A549 treated with RU486 at 1 μM for 4 hours (cell line): ENCODE results near the gene KLHL33. TPM values are rescaled to one million over a fixed set of nuclear protein-coding genes. Genes with fewer than 3 reads are reported as not detected.

Source experiments
- total RNA-seq: library from RNA; stranded (reverse); fragments of 200-300 nt; extraction: Qiagen RNA extraction; gene quantifications from 5 replicates; pipeline ENCODE4 v1.2.3, GENCODE V29; 2022; ENCODE audit warnings: low read depth

KLHL33 gene, protein sequence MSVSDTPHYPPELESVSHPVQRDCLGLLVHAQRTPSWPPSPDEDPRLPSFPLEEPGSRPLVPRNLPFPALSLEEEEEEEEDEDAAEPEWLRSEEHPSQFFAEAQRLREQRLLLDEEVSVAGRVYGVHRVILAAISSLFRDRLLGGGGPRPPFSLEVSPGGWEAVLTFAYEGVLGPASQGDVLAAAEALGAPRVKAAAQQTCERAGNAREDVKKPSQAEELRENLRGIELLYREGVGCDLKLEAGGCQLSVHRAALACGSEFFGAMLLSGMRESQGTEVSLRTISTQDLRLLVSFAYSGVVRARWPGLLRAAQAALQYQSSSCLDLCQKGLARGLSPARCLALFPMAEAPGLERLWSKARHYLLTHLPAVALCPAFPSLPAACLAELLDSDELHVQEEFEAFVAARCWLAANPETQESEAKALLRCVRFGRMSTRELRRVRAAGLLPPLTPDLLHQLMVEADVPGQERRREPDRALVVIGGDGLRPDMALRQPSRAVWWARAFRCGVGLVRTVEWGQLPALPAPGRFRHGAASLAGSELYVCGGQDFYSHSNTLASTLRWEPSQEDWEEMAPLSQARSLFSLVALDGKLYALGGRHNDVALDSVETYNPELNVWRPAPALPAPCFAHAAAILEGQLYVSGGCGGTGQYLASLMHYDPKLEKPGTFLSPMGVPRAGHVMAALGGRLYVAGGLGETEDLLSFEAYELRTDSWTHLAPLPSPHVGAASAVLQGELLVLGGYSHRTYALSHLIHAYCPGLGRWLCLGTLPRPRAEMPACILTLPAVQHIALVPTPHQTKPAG
- total RNA-seq, result not detected in 5 replicates

DNA sequence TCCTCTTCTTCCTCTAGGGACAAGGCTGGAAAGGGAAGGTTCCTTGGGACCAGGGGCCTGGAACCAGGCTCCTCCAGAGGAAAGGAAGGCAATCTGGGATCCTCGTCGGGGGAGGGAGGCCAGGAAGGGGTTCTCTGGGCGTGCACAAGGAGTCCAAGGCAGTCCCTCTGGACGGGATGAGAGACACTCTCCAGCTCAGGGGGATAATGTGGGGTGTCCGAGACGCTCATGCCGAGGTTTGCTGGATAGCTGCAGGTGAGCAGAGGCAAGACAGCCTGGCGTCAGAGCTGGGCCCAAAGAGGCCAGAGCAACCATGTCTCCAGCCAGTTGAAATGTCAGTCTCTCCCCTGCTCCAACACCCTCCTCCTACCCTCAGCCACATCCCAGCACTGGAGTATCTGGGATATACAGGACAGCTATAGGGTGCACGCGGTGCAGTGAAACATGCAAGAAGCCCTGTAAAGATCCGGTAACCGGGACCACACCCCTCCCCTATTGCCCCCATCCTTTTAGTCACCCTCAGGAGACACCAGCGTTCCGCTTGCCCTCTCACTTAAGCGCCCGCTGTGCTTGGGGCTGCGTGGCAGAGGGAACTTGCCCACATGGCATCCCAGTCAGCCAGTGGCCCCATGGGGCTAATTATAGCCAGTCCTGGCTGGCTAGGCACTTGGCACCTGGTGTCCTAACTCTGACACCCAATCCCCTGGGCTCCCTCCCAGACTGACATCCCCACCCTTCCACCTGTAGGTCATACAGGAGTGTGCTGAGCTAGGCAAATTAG lies at the start of gene KLHL33:
KLHL33 (minus strand) TSS at position 585 of the 781 bp plus-strand sequence; CDS start at position 230, 355 bp downstream.

DNA sequence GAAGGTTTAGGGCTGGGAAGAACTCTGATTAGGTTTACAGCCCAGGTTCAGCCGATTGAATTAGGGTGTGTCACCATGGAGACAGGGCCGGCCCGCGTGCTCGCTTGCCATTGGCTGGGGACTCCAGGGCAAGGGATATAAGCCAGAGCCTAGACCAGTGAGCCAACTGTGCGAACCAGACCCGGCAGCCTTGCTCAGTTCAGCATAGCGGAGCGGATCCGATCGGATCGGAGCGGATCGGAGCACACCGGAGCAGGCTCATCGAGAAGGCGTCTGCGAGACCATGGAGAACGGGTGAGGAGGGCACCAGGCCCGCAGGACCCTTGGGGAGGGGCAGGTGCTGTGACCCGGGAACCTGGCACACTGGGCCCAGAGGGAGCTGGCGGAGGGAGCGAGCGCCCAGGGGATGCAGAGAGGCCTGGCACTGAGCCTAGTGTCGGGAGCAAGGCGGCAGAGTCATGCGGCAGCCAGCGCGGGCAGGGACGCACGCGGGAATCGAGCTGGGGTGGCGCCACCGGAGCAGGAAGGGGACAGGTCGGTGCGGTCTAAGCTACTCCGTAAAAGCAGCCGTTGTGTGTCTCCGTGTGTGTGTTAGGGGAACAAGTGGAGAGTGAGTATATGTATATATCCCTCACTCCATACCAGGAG lies 33.4 kb upstream of the KLHL33 start, which contains the start of gene PNP:
PNP (plus strand) TSS at position 165 of the 648 bp plus-strand sequence; CDS start at position 284, 119 bp downstream.

DNA sequence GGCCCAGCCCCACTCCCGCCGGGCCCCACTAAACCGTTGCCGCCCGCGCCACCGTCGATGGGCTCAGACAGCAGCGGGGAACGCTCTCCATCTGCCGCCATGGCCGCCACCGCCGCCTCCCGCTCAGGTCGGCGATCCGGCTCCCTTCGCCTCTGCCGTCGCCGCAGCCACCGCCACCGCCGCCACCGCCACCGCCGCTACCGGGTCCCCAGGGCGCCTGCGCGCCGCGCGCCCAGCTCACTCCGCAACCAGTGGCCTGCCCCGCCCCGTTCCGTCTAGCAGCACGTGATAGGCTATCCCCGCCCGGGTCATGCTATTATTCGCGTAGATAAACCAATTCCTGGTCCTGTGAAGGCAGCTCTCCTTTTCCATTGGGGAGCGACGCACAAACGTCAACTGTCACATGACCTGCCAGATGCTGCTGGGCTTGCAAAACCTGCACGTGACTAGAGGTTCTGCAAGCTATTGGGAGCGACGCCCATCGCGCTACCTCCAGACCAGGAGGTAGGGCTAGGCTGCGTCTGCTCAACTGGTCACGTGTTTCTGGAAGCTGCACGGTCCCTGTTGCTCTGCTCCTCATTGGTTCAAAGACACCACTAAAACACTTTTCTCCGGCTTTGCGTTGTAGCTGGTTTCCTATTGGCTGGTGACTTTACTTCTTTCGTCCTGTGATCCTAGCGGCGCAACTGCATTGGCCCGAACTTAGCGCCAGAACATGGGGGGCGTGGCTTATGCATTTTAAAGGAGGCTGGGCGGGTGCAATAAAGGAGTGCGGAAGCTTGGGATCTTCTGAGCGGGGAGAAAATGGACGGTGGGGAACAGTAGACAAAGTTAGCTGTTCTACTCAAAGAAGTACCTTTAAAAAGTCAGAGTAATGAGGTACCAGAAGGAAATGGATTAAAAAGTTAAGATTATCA lies 25.5 kb upstream of the KLHL33 start, which contains the start of gene PIP4P1:
PIP4P1 (minus strand) TSS at position 210 of the 917 bp plus-strand sequence; CDS start at position 101, 109 bp downstream.

DNA sequence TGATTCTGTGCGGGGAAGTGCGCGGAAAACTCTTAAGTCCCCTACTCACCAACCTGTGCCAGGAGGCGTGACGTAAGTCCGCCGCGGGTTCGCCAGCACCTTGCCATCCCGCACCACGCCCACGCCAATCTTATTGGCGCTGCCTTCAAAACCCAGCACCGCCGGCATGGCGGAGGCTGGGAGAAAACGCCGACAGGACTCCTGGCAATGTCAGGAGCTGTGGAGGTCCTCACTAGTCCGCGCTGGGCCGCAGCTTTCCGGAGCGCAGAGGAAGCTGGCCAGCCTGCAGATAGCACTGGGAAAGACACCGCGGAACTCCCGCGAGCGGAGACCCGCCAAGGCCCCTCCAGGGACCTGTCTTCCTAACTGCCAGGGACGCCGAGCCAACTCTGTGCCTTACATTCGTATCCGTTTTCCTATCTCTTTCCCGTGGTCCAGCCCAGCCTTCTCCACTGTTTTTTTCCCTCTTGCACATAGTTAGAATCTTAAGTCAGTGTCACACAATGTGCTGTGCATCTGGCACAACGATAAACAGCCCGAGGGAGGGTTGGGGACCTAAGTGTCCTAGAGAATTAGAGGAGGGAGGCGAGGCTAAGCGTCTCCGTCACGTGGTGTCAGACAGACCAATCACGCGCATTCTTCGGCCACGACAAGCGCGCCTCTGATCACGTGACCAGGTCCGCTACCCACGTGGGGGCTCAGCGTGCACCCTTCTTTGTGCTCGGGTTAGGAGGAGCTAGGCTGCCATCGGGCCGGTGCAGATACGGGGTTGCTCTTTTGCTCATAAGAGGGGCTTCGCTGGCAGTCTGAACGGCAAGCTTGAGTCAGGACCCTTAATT lies 18.8 kb upstream of the KLHL33 start, which contains the start of the genes APEX1 and OSGEP:
APEX1 (plus strand) TSS at position 711 of the 839 bp plus-strand sequence. CDS start 420 bp downstream, outside the sequence.
OSGEP (minus strand) TSS at position 297 of the 839 bp plus-strand sequence; CDS start at position 168, 129 bp downstream.

DNA sequence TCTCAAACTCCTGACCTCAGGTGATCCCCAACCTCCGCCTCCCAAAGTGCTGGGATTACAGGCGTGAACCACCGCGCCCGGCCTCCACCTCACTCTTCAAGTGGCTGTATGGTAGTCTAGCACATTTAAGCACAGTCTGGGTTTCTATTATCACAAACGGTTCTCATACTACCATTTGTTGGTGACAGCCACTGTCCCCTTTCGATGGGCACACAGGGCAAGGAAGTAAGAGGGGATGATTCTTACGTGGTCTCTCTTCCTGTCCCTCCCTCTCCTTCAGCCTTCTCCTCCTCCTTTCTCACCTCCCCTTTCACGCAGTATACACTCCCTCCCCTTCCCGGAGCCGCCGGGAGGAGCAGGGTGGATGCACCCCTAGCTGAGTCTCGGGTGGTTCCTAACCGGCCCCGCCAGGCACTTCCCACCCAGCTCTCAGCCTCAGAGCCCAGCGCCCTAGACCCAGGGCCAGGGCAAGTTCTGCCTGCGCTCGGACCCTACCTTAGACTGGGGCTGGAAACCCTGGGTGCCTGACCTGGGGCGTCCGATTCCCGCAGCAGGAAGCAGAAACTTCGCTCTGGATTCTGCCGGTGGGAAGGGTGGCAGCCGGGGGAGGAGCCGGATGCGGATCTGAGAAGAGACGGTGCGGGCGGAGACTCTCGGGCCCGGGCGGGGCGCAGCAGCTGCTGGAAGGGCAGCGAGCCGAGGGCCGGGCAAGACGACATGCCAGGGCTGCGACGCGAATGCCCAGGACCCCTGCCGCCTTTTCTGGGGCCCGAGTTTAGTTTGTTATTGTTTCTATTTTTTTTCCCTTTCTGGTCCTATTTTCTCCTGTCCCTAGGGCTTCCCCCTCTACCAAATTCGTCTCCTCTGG lies 22.9 kb downstream of the KLHL33 start, which contains the start of gene TEP1:
TEP1 (minus strand) TSS at position 626 of the 868 bp plus-strand sequence. CDS start 5,062 bp downstream, outside the sequence.

Other genes with a start within 250 kb of the KLHL33 start
- not detected in 5 replicates for gene OR11G2, start 245.3 kb downstream of the KLHL33 start, total RNA-seq
- not detected in 5 replicates for gene OR11H6, start 212.5 kb downstream of the KLHL33 start, total RNA-seq
- not detected in 5 replicates for gene OR11H7, start 207.2 kb downstream of the KLHL33 start, total RNA-seq
- gene OR11H4, start 196.9 kb downstream of the KLHL33 start, total RNA-seq, result not detected in 5 replicates
- 18.3 to 25.0 TPM (median 20.4 TPM) in 5 replicates for gene TTC5, start 130.2 kb downstream of the KLHL33 start, total RNA-seq
- 38.7 to 52.9 TPM (median 41.0 TPM) in 5 replicates for gene CCNB1IP1, start 102.9 kb downstream of the KLHL33 start, total RNA-seq
- 19.5 to 25.9 TPM (median 22.4 TPM) in 5 replicates for gene PARP2, start 92.5 kb downstream of the KLHL33 start, total RNA-seq
- 8.4 to 11.0 TPM (median 9.8 TPM) in 5 replicates for gene TEP1, start 22.7 kb downstream of the KLHL33 start, total RNA-seq
- 19.1 to 25.1 TPM (median 25.0 TPM) in 5 replicates for gene OSGEP, start 18.6 kb upstream of the KLHL33 start, total RNA-seq
- 250 to 269 TPM (median 262 TPM) in 5 replicates for gene APEX1, start 19.1 kb upstream of the KLHL33 start, total RNA-seq
- gene PIP4P1, start 25.3 kb upstream of the KLHL33 start, total RNA-seq, result 29.2 to 44.4 TPM (median 33.0 TPM) in 5 replicates
- gene PNP, start 33.2 kb upstream of the KLHL33 start, total RNA-seq, result 167 to 193 TPM (median 175 TPM) in 5 replicates
- 0.23 to 0.40 TPM (median 0.33 TPM) in 4 of 5 replicates, not detected in the other for gene RNASE10, start 69.4 kb upstream of the KLHL33 start, total RNA-seq
- not detected in 5 replicates for gene RNASE9, start 124.9 kb upstream of the KLHL33 start, total RNA-seq
- gene RNASE11, start 151.8 kb upstream of the KLHL33 start, total RNA-seq, result not detected in 5 replicates
- not detected in 5 replicates for gene RNASE12, start 155.2 kb upstream of the KLHL33 start, total RNA-seq
- not detected in 5 replicates for gene OR6S1, start 205.5 kb upstream of the KLHL33 start, total RNA-seq
- 5.3 to 8.7 TPM (median 6.2 TPM) in 5 replicates for gene RNASE4, start 248.4 kb upstream of the KLHL33 start, total RNA-seq